ENCODE measurements around the gene DNAH1.

DNAH1 gene

GRCh38 chr3:52302426-52303145 lies 13.5 kb upstream of the DNAH1 start:
- Histone ChIP-seq H3K27ac (ENCODE audit: low read depth, low read length) (no peak overlapping the region), H3K27me3 (ENCODE audit: low read length) (no peaks in the 10 kb centered on the region), H3K9me2 (replicated peaks; ENCODE audit: insufficient read depth, low read length) (no peaks in the 10 kb centered on the region), H3K36me3 (ENCODE audit: low read length) (no peaks in the 10 kb centered on the region), H3K4me3 (ENCODE audit: insufficient read depth, low read length, poor library complexity, severe bottlenecking) (no peak overlapping the region), H2AFZ (ENCODE audit: low read depth, low read length, severe bottlenecking) (no peak overlapping the region), H3K9me3 (ENCODE audit: insufficient read depth, low read length) (no peaks in the 10 kb centered on the region), H3K9ac (ENCODE audit: low read length) (no peak overlapping the region), H3K4me2 (ENCODE audit: low read depth, low read length, poor library complexity, severe bottlenecking) (no peak overlapping the region), H4K20me1 (ENCODE audit: low read depth, low read length) (no peaks in the 10 kb centered on the region), H3K79me2 (ENCODE audit: insufficient read depth, low read length) (no peaks in the 10 kb centered on the region), H3F3A (ENCODE audit: insufficient read depth) (no peaks in the 10 kb centered on the region)
- no peak for TF ChIP-seq CTCF (IDR thresholded peaks at IDR 0.05; ENCODE audit: insufficient read depth, low read length, poor library complexity, severe bottlenecking)
- TF ChIP-seq EZH2phosphoT487 (conservative IDR thresholded peaks at IDR 0.05; ENCODE audit: low read length): no peak

- Histone ChIP-seq H3K36me3 (ENCODE audit: low read length) (no peaks in the 10 kb centered on the region), H3K4me3 (ENCODE audit: insufficient read depth, low read length, poor library complexity, severe bottlenecking) (no peak overlapping the region), H3K9me2 (replicated peaks; ENCODE audit: insufficient read depth, low read length) (no peaks in the 10 kb centered on the region), H3K27ac (ENCODE audit: low read depth, low read length) (no peak overlapping the region), H2AFZ (ENCODE audit: low read depth, low read length, severe bottlenecking) (no peak overlapping the region), H4K20me1 (ENCODE audit: low read depth, low read length) (no peaks in the 10 kb centered on the region), H3K27me3 (ENCODE audit: low read length) (no peaks in the 10 kb centered on the region), H3F3A (ENCODE audit: insufficient read depth) (no peaks in the 10 kb centered on the region), H3K4me2 (ENCODE audit: low read depth, low read length, poor library complexity, severe bottlenecking) (no peak overlapping the region), H3K9me3 (ENCODE audit: insufficient read depth, low read length) (no peaks in the 10 kb centered on the region), H3K79me2 (ENCODE audit: insufficient read depth, low read length) (no peaks in the 10 kb centered on the region), H3K9ac (ENCODE audit: low read length) (no peak overlapping the region)
- TF ChIP-seq CTCF (IDR thresholded peaks at IDR 0.05; ENCODE audit: insufficient read depth, low read length, poor library complexity, severe bottlenecking): no peak
- no peak for TF ChIP-seq EZH2phosphoT487 (conservative IDR thresholded peaks at IDR 0.05; ENCODE audit: low read length)
Observed at GRCh38 chr3:52303811-52304210, 12.3 kb upstream of the DNAH1 start.

- Histone ChIP-seq H3K4me2 (ENCODE audit: low read depth, low read length, poor library complexity, severe bottlenecking) (no peak overlapping the region), H4K20me1 (ENCODE audit: low read depth, low read length) (no peaks in the 10 kb centered on the region), H3K27me3 (ENCODE audit: low read length) (no peaks in the 10 kb centered on the region), H2AFZ (ENCODE audit: low read depth, low read length, severe bottlenecking) (no peak overlapping the region), H3K27ac (ENCODE audit: low read depth, low read length) (no peak overlapping the region), H3F3A (ENCODE audit: insufficient read depth) (no peaks in the 10 kb centered on the region), H3K79me2 (ENCODE audit: insufficient read depth, low read length) (no peaks in the 10 kb centered on the region), H3K9ac (ENCODE audit: low read length) (no peak overlapping the region), H3K36me3 (ENCODE audit: low read length) (no peaks in the 10 kb centered on the region), H3K4me3 (ENCODE audit: insufficient read depth, low read length, poor library complexity, severe bottlenecking) (no peak overlapping the region), H3K9me3 (ENCODE audit: insufficient read depth, low read length) (no peaks in the 10 kb centered on the region), H3K9me2 (replicated peaks; ENCODE audit: insufficient read depth, low read length) (no peaks in the 10 kb centered on the region)
- TF ChIP-seq EZH2phosphoT487 (conservative IDR thresholded peaks at IDR 0.05; ENCODE audit: low read length) (no peak), CTCF (IDR thresholded peaks at IDR 0.05; ENCODE audit: insufficient read depth, low read length, poor library complexity, severe bottlenecking) (no peak)
Observed at GRCh38 chr3:52305926-52306325, 10.2 kb upstream of the DNAH1 start.

All from SU-DHL-6 (cell line).